Memory B cell (primary cell): ENCODE results near the gene COBLL1.
"Not testable (repeated sequence)": the region's sequence is repeated elsewhere in the genome, so short reads cannot be mapped to it uniquely, and the experiment has no call there.

ENCODE experiments used
- ATAC-seq: fragments of 150-1000 bp; cut with Tn5 transposase; 2 replicates; pipeline ENCODE4 v1.10.0; 2021; ENCODE audit warnings: low read depth, mild to moderate bottlenecking, moderate library complexity
- DNase-seq, 2 donors: peaks; one replicate each; pipeline ENCODE4 v3.0.0; 2022; ENCODE audit warnings: low spot score in 2 of 2
- H3K27ac Mint-ChIP-seq: one replicate; pipeline ENCODE4 v1.8.0; 2022; ENCODE audit warnings: mild to moderate bottlenecking, moderate library complexity, mixed read lengths
- H3K27me3 Mint-ChIP-seq: one replicate; pipeline ENCODE4 v1.8.0; 2022; ENCODE audit warnings: mixed read lengths
- H3K36me3 Mint-ChIP-seq: one replicate; pipeline ENCODE4 v1.8.0; 2022; ENCODE audit warnings: mild to moderate bottlenecking, mixed read lengths
- H3K4me1 Mint-ChIP-seq: one replicate; pipeline ENCODE4 v1.8.0; 2022; ENCODE audit warnings: mixed read lengths
- H3K4me3 Mint-ChIP-seq: one replicate; pipeline ENCODE4 v1.8.0; 2022; ENCODE audit warnings: mild to moderate bottlenecking, moderate library complexity, mixed read lengths
- H3K9me3 Mint-ChIP-seq: one replicate; pipeline ENCODE4 v1.8.0; 2022; ENCODE audit warnings: mixed read lengths

COBLL1 gene

GRCh38 chr2:164777847-164778461 is 63.7 kb downstream of the COBLL1 start:
- H3K27ac Mint-ChIP-seq: no peak overlapping the region
- peaks cover 9% of the 10 kb centered on the region for H3K4me1 Mint-ChIP-seq
- no peaks in the 10 kb centered on the region for H3K27me3 Mint-ChIP-seq
- no peak for ATAC-seq
- H3K9me3 Mint-ChIP-seq: no peaks in the 10 kb centered on the region
- no peak for DNase-seq
- H3K4me3 Mint-ChIP-seq: no peak overlapping the region
- peaks cover 3% of the 10 kb centered on the region for H3K36me3 Mint-ChIP-seq

GRCh38 chr2:164773635-164774034 is 68.0 kb downstream of the COBLL1 start:
- no peak for DNase-seq
- Mint-ChIP-seq H3K4me1 (peaks cover 9% of the 10 kb centered on the region), H3K27me3 (no peaks in the 10 kb centered on the region), H3K4me3 (no peak overlapping the region), H3K27ac (no peak overlapping the region), H3K36me3 (peaks cover 3% of the 10 kb centered on the region), H3K9me3 (no peaks in the 10 kb centered on the region)
- ATAC-seq: no peak

GRCh38 chr2:164773091-164773490 is 68.5 kb downstream of the COBLL1 start:
- no peak overlapping the region for H3K27ac Mint-ChIP-seq

GRCh38 chr2:164771897-164772296 is 69.7 kb downstream of the COBLL1 start:
- H3K27ac Mint-ChIP-seq: no peak overlapping the region
- H3K27me3 Mint-ChIP-seq: no peaks in the 10 kb centered on the region
- H3K4me1 Mint-ChIP-seq: peaks cover 2% of the 10 kb centered on the region
- no peak overlapping the region for H3K4me3 Mint-ChIP-seq
- no peaks in the 10 kb centered on the region for H3K36me3 Mint-ChIP-seq
- no peak for ATAC-seq
- DNase-seq: no peak
- H3K9me3 Mint-ChIP-seq: no peaks in the 10 kb centered on the region

More at GRCh38 chr2:164773091-164773490, 68.5 kb downstream of the COBLL1 start:
- peaks cover 8% of the 10 kb centered on the region for H3K4me1 Mint-ChIP-seq
- H3K9me3 Mint-ChIP-seq: no peaks in the 10 kb centered on the region
- no peak overlapping the region for H3K4me3 Mint-ChIP-seq
- ATAC-seq (no peak), DNase-seq (no peak)
- peaks cover 3% of the 10 kb centered on the region for H3K36me3 Mint-ChIP-seq
- H3K27me3 Mint-ChIP-seq: no peaks in the 10 kb centered on the region

GRCh38 chr2:164770421-164770916 is 71.2 kb downstream of the COBLL1 start:
- ATAC-seq (no peak), DNase-seq (no peak)
- peaks cover 8% of the 10 kb centered on the region for H3K4me1 Mint-ChIP-seq
- no peak overlapping the region for H3K4me3 Mint-ChIP-seq
- H3K27ac Mint-ChIP-seq: no peak overlapping the region
- no peaks in the 10 kb centered on the region for H3K36me3 Mint-ChIP-seq
- no peaks in the 10 kb centered on the region for H3K27me3 Mint-ChIP-seq
- no peaks in the 10 kb centered on the region for H3K9me3 Mint-ChIP-seq

- Mint-ChIP-seq H3K4me3 (no peak overlapping the region), H3K27ac (no peak overlapping the region), H3K36me3 (no peaks in the 10 kb centered on the region), H3K9me3 (no peaks in the 10 kb centered on the region), H3K4me1 (peaks cover 12% of the 10 kb centered on the region), H3K27me3 (no peaks in the 10 kb centered on the region)
- ATAC-seq: no peak
- DNase-seq: no peak
These were observed 74.7 kb downstream of the COBLL1 start for GRCh38 chr2:164766954-164767320.

- Mint-ChIP-seq H3K4me1 (peaks cover 16% of the 10 kb centered on the region), H3K4me3 (no peak overlapping the region), H3K27me3 (no peaks in the 10 kb centered on the region), H3K36me3 (no peaks in the 10 kb centered on the region), H3K9me3 (no peaks in the 10 kb centered on the region), H3K27ac (peak overlapping the region; percentile 59)
- DNase-seq: no peak
- no peak for ATAC-seq
These were observed 75.2 kb downstream of the COBLL1 start for GRCh38 chr2:164766216-164766953.

GRCh38 chr2:164764996-164765395 is 76.6 kb downstream of the COBLL1 start:
- no peak overlapping the region for H3K27ac Mint-ChIP-seq
- H3K9me3 Mint-ChIP-seq: no peaks in the 10 kb centered on the region
- DNase-seq (no peak), ATAC-seq (no peak)
- H3K4me1 Mint-ChIP-seq: peaks cover 16% of the 10 kb centered on the region
- H3K4me3 Mint-ChIP-seq: no peak overlapping the region
- H3K27me3 Mint-ChIP-seq: no peaks in the 10 kb centered on the region
- H3K36me3 Mint-ChIP-seq: peaks cover 2% of the 10 kb centered on the region

- H3K27ac Mint-ChIP-seq: no peak overlapping the region
- peaks cover 2% of the 10 kb centered on the region for H3K36me3 Mint-ChIP-seq
- H3K4me1 Mint-ChIP-seq: peaks cover 20% of the 10 kb centered on the region
- DNase-seq (no peak), ATAC-seq (no peak)
- H3K4me3 Mint-ChIP-seq: no peak overlapping the region
- no peaks in the 10 kb centered on the region for H3K27me3 Mint-ChIP-seq
- H3K9me3 Mint-ChIP-seq: no peaks in the 10 kb centered on the region
These were observed 77.1 kb downstream of the COBLL1 start for GRCh38 chr2:164764474-164764873.

- Mint-ChIP-seq H3K4me1 (peaks cover 18% of the 10 kb centered on the region), H3K4me3 (no peak overlapping the region), H3K27me3 (no peaks in the 10 kb centered on the region), H3K36me3 (peaks cover 2% of the 10 kb centered on the region), H3K27ac (no peak overlapping the region), H3K9me3 (no peaks in the 10 kb centered on the region)
- DNase-seq (no peak), ATAC-seq (no peak)
These were observed 78.2 kb downstream of the COBLL1 start for GRCh38 chr2:164763431-164763830.

GRCh38 chr2:164761737-164762460 is 79.7 kb downstream of the COBLL1 start:
- H3K27ac Mint-ChIP-seq: peak overlapping the region; percentile 99
- no peaks in the 10 kb centered on the region for H3K27me3 Mint-ChIP-seq
- peaks cover 2% of the 10 kb centered on the region for H3K36me3 Mint-ChIP-seq
- no peaks in the 10 kb centered on the region for H3K9me3 Mint-ChIP-seq
- ATAC-seq (no peak), DNase-seq (no peak)
- H3K4me3 Mint-ChIP-seq: peak overlapping the region; percentile 66
- peaks cover 23% of the 10 kb centered on the region for H3K4me1 Mint-ChIP-seq

GRCh38 chr2:164761201-164761600 is 80.4 kb downstream of the COBLL1 start:
- Mint-ChIP-seq H3K4me3 (peak overlapping the region; percentile 96), H3K4me1 (peaks cover 25% of the 10 kb centered on the region), H3K27ac (peak overlapping the region; percentile 99)
- peak; percentile 91 for ATAC-seq
- H3K27me3 Mint-ChIP-seq, H3K9me3 Mint-ChIP-seq, H3K36me3 Mint-ChIP-seq: not testable (repeated sequence)
- peak; percentile 51 to 67 for DNase-seq

GRCh38 chr2:164760179-164760578 is 81.4 kb downstream of the COBLL1 start:
- DNase-seq (peak in 1 of 2 donors; percentile 32), ATAC-seq (peak; percentile 39)
- peaks cover 27% of the 10 kb centered on the region for H3K4me1 Mint-ChIP-seq
- no peaks in the 10 kb centered on the region for H3K9me3 Mint-ChIP-seq
- no peaks in the 10 kb centered on the region for H3K27me3 Mint-ChIP-seq
- peak overlapping the region; percentile 99 for H3K27ac Mint-ChIP-seq
- H3K4me3 Mint-ChIP-seq: peak overlapping the region; percentile 96
- H3K36me3 Mint-ChIP-seq: peaks cover 2% of the 10 kb centered on the region
